GM23338 (cell line): ENCODE measurements around the gene DIAPH1. TPM values are rescaled to one million over a fixed set of nuclear protein-coding genes. Genes with fewer than 3 reads are reported as not detected.
A peak's percentile ranks its signal among the peaks of the same experiment; 100 is the strongest.

Source experiments
- ATAC-seq: fragments of 200-7000 bp; cut with Tn5 transposase; 3 replicates; pipeline ENCODE4 v1.9.1; 2020
- DNase-seq: peaks from one replicate; pipeline ENCODE4 v3.0.0-alpha.2; 2015; ENCODE audit warnings: low spot score
- H2AFZ ChIP-seq: fragments of 200-600 bp; sonication (generic); 2 replicates; pipeline ENCODE4 v1.8.0; 2016; ENCODE audit warnings: antibody characterized with exemption, mild to moderate bottlenecking, moderate library complexity
- H3F3A ChIP-seq: fragments of 200-600 bp; sonication (generic); replicated peaks from 2 replicates; pipeline ENCODE4 v1.8.0; 2017; ENCODE audit warnings: antibody characterized with exemption, mixed run types, low read depth
- H3K27ac ChIP-seq: fragments of 200-600 bp; sonication (generic); 2 replicates; pipeline ENCODE4 v1.6.1; 2016; ENCODE audit warnings: low read depth
- H3K27me3 ChIP-seq: fragments of 200-600 bp; sonication (generic); 2 replicates; pipeline ENCODE4 v1.8.0; 2016; ENCODE audit warnings: mild to moderate bottlenecking, mixed run types, moderate library complexity; ENCODE audit not compliant: insufficient read depth
- H3K36me3 ChIP-seq: fragments of 200-600 bp; sonication (generic); 2 replicates; pipeline ENCODE4 v1.8.0; 2016; ENCODE audit warnings: mild to moderate bottlenecking; ENCODE audit not compliant: insufficient read depth
- H3K4me1 ChIP-seq: fragments of 200-600 bp; sonication (generic); 2 replicates; pipeline ENCODE4 v1.8.0; 2016; ENCODE audit warnings: mild to moderate bottlenecking, moderate library complexity; ENCODE audit not compliant: insufficient read depth
- H3K4me2 ChIP-seq: fragments of 200-600 bp; sonication (generic); 2 replicates; pipeline ENCODE4 v1.7.1; 2017; ENCODE audit warnings: mixed run types
- H3K4me3 ChIP-seq: fragments of 200-600 bp; sonication (generic); 2 replicates; pipeline ENCODE4 v1.6.1; 2016; ENCODE audit warnings: mixed run types
- H3K79me2 ChIP-seq: fragments of 200-600 bp; sonication (generic); replicated peaks from 2 replicates; pipeline ENCODE4 v1.8.0; 2017; ENCODE audit warnings: mild to moderate bottlenecking; ENCODE audit not compliant: insufficient read depth
- H3K9me2 ChIP-seq: fragments of 200-600 bp; sonication (generic); 2 replicates; pipeline ENCODE4 v1.8.0; 2017; ENCODE audit not compliant: insufficient read depth
- H4K20me1 ChIP-seq: fragments of 200-600 bp; sonication (generic); replicated peaks from 2 replicates; pipeline ENCODE4 v1.8.0; 2017; ENCODE audit warnings: mild to moderate bottlenecking; ENCODE audit not compliant: insufficient read depth
- H3K27ac Mint-ChIP-seq: 2 replicates; pipeline ENCODE4 v1.8.0; 2020; ENCODE audit warnings: inconsistent platforms, mild to moderate bottlenecking, moderate library complexity, mixed read lengths
- H3K27me3 Mint-ChIP-seq: 3 replicates; pipeline ENCODE4 v1.8.0; 2022; ENCODE audit warnings: low read depth, mild to moderate bottlenecking, moderate library complexity, mixed read lengths, inconsistent platforms; ENCODE audit not compliant: insufficient read depth, poor library complexity
- H3K36me3 Mint-ChIP-seq: 3 replicates; pipeline ENCODE4 v1.8.0; 2021; ENCODE audit warnings: low read depth, mild to moderate bottlenecking, inconsistent platforms, moderate library complexity, mixed read lengths
- H3K4me1 Mint-ChIP-seq: 3 replicates; pipeline ENCODE4 v1.8.0; 2020; ENCODE audit warnings: mild to moderate bottlenecking, inconsistent platforms, mixed read lengths
- H3K4me3 Mint-ChIP-seq: 3 replicates; pipeline ENCODE4 v1.8.0; 2021; ENCODE audit warnings: moderate library complexity, mild to moderate bottlenecking, inconsistent platforms, mixed read lengths
- H3K9me3 Mint-ChIP-seq: 3 replicates; pipeline ENCODE4 v1.8.0; 2020; ENCODE audit warnings: moderate library complexity, mild to moderate bottlenecking, inconsistent platforms, mixed read lengths
- CREB1 ChIP-seq: fragments of 250-450 bp; sonication (Bioruptor Pico); IDR thresholded peaks from 2 replicates; pipeline ENCODE4 v1.5.0; 2020; ENCODE audit warnings: low read depth, mild to moderate bottlenecking, moderate library complexity
- ETS1 ChIP-seq: IDR thresholded peaks from 2 replicates; pipeline ENCODE4 v1.6.1; 2016; ENCODE audit warnings: antibody characterized with exemption
- EZH2phosphoT487 ChIP-seq: fragments of 200-600 bp; sonication (generic); IDR thresholded peaks from one replicate; pipeline ENCODE4 v1.8.1; 2018; ENCODE audit warnings: antibody characterized with exemption; ENCODE audit not compliant: unreplicated experiment
- JUNB ChIP-seq: IDR thresholded peaks from one replicate; pipeline ENCODE4 v1.6.1; 2016; ENCODE audit warnings: antibody characterized with exemption; ENCODE audit not compliant: unreplicated experiment
- STAT1 ChIP-seq: IDR thresholded peaks from one replicate; pipeline ENCODE4 v1.6.1; 2016; ENCODE audit warnings: antibody characterized with exemption; ENCODE audit not compliant: unreplicated experiment
- polyA plus RNA-seq: library from polyadenylated mRNA; unstranded; fragments of >200 nt; fragmentation: Nextera tagmentation; extraction: Ambion mirVana; gene quantifications from 2 replicates; pipeline ENCODE4 v1.2.1, GENCODE V29; 2016
- total RNA-seq: library from RNA; depleted of rRNA; stranded (reverse); fragments of >200 nt; shearing (Covaris generic); gene quantifications from 2 replicates; pipeline ENCODE4 v1.2.3, GENCODE V29; 2014
- TF ChIP-seq, protein P1 (sequence below), 2 experiments: fragments of 200-600 bp in 1 of 2; sonication (generic) in 1 of 2; conservative IDR thresholded peaks; 2 replicates each; pipeline versions ENCODE4 v1.5.1 to v1.6.1; 2016 to 2017; ENCODE audit warnings: antibody characterized with exemption in 2 of 2, low read depth in 2 of 2, mild to moderate bottlenecking in 2 of 2, moderate library complexity in 1 of 2

The DIAPH1 gene
- total and polyA plus RNA-seq, 2 experiments from 2014 or later: 42.9 to 104 TPM

- H3F3A ChIP-seq: no peaks in the 10 kb centered on the region
- no peak overlapping the region for H2AFZ ChIP-seq
- Mint-ChIP-seq H3K27ac (no peak overlapping the region), H3K4me3 (no peak overlapping the region), H3K4me1 (peaks cover 26% of the 10 kb centered on the region), H3K9me3 (no peaks in the 10 kb centered on the region; the same call in 2 of the 3 replicates), H3K27me3 (peaks cover 20% of the 10 kb centered on the region), H3K36me3 (peaks cover 57% of the 10 kb centered on the region)
- no peak overlapping the region for H3K4me3 ChIP-seq
- no peaks in the 10 kb centered on the region for H3K9me2 ChIP-seq
- H3K36me3 ChIP-seq: peaks cover 22% of the 10 kb centered on the region
- TF ChIP-seq, protein P1, sequence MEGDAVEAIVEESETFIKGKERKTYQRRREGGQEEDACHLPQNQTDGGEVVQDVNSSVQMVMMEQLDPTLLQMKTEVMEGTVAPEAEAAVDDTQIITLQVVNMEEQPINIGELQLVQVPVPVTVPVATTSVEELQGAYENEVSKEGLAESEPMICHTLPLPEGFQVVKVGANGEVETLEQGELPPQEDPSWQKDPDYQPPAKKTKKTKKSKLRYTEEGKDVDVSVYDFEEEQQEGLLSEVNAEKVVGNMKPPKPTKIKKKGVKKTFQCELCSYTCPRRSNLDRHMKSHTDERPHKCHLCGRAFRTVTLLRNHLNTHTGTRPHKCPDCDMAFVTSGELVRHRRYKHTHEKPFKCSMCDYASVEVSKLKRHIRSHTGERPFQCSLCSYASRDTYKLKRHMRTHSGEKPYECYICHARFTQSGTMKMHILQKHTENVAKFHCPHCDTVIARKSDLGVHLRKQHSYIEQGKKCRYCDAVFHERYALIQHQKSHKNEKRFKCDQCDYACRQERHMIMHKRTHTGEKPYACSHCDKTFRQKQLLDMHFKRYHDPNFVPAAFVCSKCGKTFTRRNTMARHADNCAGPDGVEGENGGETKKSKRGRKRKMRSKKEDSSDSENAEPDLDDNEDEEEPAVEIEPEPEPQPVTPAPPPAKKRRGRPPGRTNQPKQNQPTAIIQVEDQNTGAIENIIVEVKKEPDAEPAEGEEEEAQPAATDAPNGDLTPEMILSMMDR (conservative IDR thresholded peaks at IDR 0.05; ENCODE audit: low read depth in 2 of 2): no peak
- TF ChIP-seq EZH2phosphoT487 (no peak), ETS1 (no peak), STAT1 (no peak), CREB1 (no peak)
- no peaks in the 10 kb centered on the region for H3K79me2 ChIP-seq
- DNase-seq (no peak), ATAC-seq (no peak)
- no peak overlapping the region for H3K4me2 ChIP-seq
- H3K27ac ChIP-seq: no peak overlapping the region
- 0 out of 2 replicates have a peak, but pooled peaks cover 4% of the 10 kb centered on the region for H3K27me3 ChIP-seq
- peaks cover 4% of the 10 kb centered on the region for H4K20me1 ChIP-seq
- peaks cover 9% of the 10 kb centered on the region for H3K4me1 ChIP-seq
Measured at GRCh38 chr5:141517312-141517711, 101.5 kb downstream of the DIAPH1 start.

DNA sequence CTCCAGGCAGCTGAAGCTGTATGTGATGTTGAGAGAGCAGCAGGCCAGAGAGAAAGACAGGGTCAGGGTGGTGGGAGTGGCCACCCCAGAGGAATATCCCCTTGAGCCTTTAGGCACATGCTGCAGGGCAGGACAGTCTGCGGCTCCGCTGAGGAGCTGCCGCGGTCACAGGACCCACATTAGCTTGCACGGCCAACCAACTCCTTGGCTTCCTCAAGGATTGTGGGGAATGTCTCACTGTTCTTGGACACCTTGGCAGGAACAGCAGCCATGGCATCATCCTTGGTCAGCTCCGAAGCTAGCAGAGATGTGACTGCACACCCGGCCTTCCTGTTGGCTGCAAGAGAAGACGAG is 102.2 kb downstream of the DIAPH1 start:
- H3K9me3 Mint-ChIP-seq: no peaks in the 10 kb centered on the region; the same call in 2 of the 3 replicates
- no peak for TF ChIP-seq JUNB
- Histone ChIP-seq H3K4me1 (peaks cover 9% of the 10 kb centered on the region), H4K20me1 (peaks cover 4% of the 10 kb centered on the region), H2AFZ (no peak overlapping the region), H3K27me3 (0 out of 2 replicates have a peak, but pooled peaks cover 4% of the 10 kb centered on the region), H3K27ac (no peak overlapping the region), H3K79me2 (no peaks in the 10 kb centered on the region), H3K4me2 (no peak overlapping the region), H3K4me3 (no peak overlapping the region), H3K9me2 (no peaks in the 10 kb centered on the region), H3F3A (0 out of 2 replicates have a peak, but pooled peaks cover 4% of the 10 kb centered on the region), H3K36me3 (peaks cover 16% of the 10 kb centered on the region)
- 0 out of 2 replicates have a peak overlapping the region, but pooled peaks have one; percentile 64 for H3K27ac Mint-ChIP-seq
- no peak overlapping the region for H3K4me3 Mint-ChIP-seq
- H3K36me3 Mint-ChIP-seq: peaks cover 56% of the 10 kb centered on the region
- peaks cover 26% of the 10 kb centered on the region for H3K4me1 Mint-ChIP-seq
- DNase-seq (no peak), ATAC-seq (no peak)
- peaks cover 21% of the 10 kb centered on the region for H3K27me3 Mint-ChIP-seq
